Chondrocyte (in vitro differentiated cells): ENCODE measurements around the gene CUL9. TPM values are rescaled to one million over a fixed set of nuclear protein-coding genes. Genes with fewer than 3 reads are reported as not detected.

Source experiments
- DNase-seq: peaks from one replicate; pipeline ENCODE4 v3.0.0; 2021; ENCODE audit warnings: mixed read lengths, low spot score
- H3K27ac Mint-ChIP-seq: one replicate; pipeline ENCODE4 v1.8.0; 2021; ENCODE audit warnings: mild to moderate bottlenecking, moderate library complexity, mixed read lengths; ENCODE audit not compliant: unreplicated experiment
- H3K27me3 Mint-ChIP-seq: 2 replicates; pipeline ENCODE4 v1.8.0; 2021; ENCODE audit warnings: low read depth, mixed read lengths
- H3K36me3 Mint-ChIP-seq: 2 replicates; pipeline ENCODE4 v1.8.0; 2021; ENCODE audit warnings: low read depth, mixed read lengths
- H3K4me1 Mint-ChIP-seq: 2 replicates; pipeline ENCODE4 v1.8.0; 2021; ENCODE audit warnings: low read depth, mild to moderate bottlenecking, mixed read lengths
- H3K4me3 Mint-ChIP-seq: one replicate; pipeline ENCODE4 v1.8.0; 2021; ENCODE audit warnings: mild to moderate bottlenecking, moderate library complexity, mixed read lengths; ENCODE audit not compliant: unreplicated experiment
- H3K9me3 Mint-ChIP-seq: 2 replicates; pipeline ENCODE4 v1.8.0; 2021; ENCODE audit warnings: low read depth, mixed read lengths
- total RNA-seq: library from RNA; stranded (reverse); gene quantifications from 3 replicates; pipeline ENCODE4 v1.2.1, GENCODE V29; 2021
- TF ChIP-seq, protein P1 (sequence below): fragments of 200-600 bp; sonication (generic); IDR thresholded peaks from 2 replicates; pipeline ENCODE4 v1.5.0; 2021; ENCODE audit warnings: antibody characterized with exemption, mild to moderate bottlenecking, moderate library complexity

The CUL9 gene
- total RNA-seq, 1 donor from 2014 or later = 19.8 TPM

GRCh38 chr6:43188426-43188825 is 6.4 kb downstream of the CUL9 start:
- peak; percentile 41 for DNase-seq
- H3K27me3 Mint-ChIP-seq = no peaks in the 10 kb centered on the region
- H3K4me1 Mint-ChIP-seq = peaks cover 4% of the 10 kb centered on the region
- H3K9me3 Mint-ChIP-seq = no peaks in the 10 kb centered on the region
- no peak overlapping the region for H3K4me3 Mint-ChIP-seq
- no peak overlapping the region for H3K27ac Mint-ChIP-seq
- peaks cover 26% of the 10 kb centered on the region for H3K36me3 Mint-ChIP-seq
- TF ChIP-seq, protein P1, sequence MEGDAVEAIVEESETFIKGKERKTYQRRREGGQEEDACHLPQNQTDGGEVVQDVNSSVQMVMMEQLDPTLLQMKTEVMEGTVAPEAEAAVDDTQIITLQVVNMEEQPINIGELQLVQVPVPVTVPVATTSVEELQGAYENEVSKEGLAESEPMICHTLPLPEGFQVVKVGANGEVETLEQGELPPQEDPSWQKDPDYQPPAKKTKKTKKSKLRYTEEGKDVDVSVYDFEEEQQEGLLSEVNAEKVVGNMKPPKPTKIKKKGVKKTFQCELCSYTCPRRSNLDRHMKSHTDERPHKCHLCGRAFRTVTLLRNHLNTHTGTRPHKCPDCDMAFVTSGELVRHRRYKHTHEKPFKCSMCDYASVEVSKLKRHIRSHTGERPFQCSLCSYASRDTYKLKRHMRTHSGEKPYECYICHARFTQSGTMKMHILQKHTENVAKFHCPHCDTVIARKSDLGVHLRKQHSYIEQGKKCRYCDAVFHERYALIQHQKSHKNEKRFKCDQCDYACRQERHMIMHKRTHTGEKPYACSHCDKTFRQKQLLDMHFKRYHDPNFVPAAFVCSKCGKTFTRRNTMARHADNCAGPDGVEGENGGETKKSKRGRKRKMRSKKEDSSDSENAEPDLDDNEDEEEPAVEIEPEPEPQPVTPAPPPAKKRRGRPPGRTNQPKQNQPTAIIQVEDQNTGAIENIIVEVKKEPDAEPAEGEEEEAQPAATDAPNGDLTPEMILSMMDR = no peak

DNA sequence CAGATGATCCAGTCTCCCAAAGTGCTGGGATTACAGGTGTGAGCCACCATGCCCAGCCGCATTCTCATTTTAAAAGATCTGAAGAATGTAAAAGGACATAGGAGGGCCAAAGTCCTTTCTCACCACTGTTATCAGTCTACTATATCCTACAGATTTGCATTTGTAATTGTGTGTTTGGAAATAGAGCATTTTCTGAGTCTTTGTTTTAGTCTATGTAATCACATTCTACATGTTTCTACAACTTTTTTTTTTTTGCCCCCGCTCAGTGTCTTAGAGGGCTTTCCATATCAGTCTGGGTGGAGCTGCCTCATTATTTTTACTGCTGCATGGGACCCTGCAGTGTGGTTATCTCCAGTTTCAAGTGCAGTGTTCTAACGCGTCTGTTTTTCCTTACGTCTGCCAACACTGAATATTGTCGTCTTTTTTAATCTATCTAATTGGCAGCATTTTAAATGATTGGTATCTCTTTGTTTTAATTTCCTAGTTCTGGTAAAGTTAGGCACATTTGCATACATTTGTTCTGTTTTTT is 7.8 kb downstream of the CUL9 start:
- Mint-ChIP-seq H3K4me3 (no peak overlapping the region), H3K27ac (no peak overlapping the region), H3K9me3 (no peaks in the 10 kb centered on the region), H3K36me3 (peaks cover 25% of the 10 kb centered on the region), H3K27me3 (no peaks in the 10 kb centered on the region), H3K4me1 (no peaks in the 10 kb centered on the region)
- TF ChIP-seq, protein P1 = no peak
- no peak for DNase-seq

- Mint-ChIP-seq H3K27me3 (no peaks in the 10 kb centered on the region), H3K9me3 (no peaks in the 10 kb centered on the region), H3K4me3 (no peak overlapping the region), H3K27ac (no peak overlapping the region), H3K4me1 (no peaks in the 10 kb centered on the region), H3K36me3 (peaks cover 32% of the 10 kb centered on the region)
- TF ChIP-seq, protein P1 = no peak
- DNase-seq = peak; percentile 74
Observed at GRCh38 chr6:43192911-43193310, 10.9 kb downstream of the CUL9 start.

DNA sequence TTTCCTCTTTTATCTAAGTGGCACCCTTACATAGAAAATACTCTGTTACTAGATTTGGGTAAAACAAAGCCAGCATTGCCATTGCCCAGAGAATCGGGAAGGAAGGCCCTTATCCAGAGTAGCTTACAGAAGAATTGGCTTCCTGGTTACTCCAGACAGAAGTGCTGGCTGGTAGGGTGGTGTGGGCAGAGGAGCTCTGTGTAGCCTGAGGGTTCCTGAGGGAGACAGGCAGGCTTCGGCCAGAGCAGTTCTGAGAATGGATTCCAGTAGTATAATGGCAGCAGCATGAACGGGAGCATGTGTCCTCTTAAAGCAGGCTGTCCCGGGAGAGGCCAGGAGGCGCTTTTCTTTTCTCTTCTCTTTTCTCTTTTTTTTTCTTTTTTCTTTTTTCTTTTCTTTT is 11.9 kb downstream of the CUL9 start:
- TF ChIP-seq, protein P1 = no peak
- Mint-ChIP-seq H3K36me3 (peaks cover 28% of the 10 kb centered on the region), H3K27ac (no peak overlapping the region), H3K4me1 (no peaks in the 10 kb centered on the region), H3K4me3 (no peak overlapping the region), H3K9me3 (no peaks in the 10 kb centered on the region), H3K27me3 (no peaks in the 10 kb centered on the region)
- no peak for DNase-seq

DNA sequence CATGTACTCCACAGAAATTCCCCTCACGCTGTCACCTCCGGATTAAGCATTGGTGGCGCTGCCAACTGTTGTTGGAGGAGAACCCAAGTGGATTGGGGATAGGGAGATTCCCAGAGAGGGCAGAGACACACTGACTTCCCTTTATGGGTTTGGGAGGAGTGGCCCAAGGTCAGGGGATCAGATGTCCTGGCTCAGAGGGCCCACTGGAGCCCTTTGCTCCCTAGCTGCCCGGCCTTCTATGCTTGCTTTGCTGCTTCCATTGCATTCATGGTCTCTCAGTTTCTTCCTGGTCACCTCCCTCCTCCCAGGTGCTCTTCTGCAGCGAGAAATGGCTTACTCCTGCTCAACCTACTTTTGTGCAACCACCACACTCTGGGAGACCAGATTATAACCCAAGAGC is 14.3 kb downstream of the CUL9 start:
- TF ChIP-seq, protein P1 = no peak
- no peak for DNase-seq
- Mint-ChIP-seq H3K27me3 (no peaks in the 10 kb centered on the region), H3K27ac (no peak overlapping the region), H3K4me1 (no peaks in the 10 kb centered on the region), H3K4me3 (no peak overlapping the region), H3K36me3 (peaks cover 38% of the 10 kb centered on the region), H3K9me3 (no peaks in the 10 kb centered on the region)
